Measurements from ENCODE around the gene OR52E5. TPM values are rescaled to one million over a fixed set of nuclear protein-coding genes. Genes with fewer than 3 reads are reported as not detected.

OR52E5 gene
- not detected for total RNA-seq
- polyA plus RNA-seq = not detected

DNA sequence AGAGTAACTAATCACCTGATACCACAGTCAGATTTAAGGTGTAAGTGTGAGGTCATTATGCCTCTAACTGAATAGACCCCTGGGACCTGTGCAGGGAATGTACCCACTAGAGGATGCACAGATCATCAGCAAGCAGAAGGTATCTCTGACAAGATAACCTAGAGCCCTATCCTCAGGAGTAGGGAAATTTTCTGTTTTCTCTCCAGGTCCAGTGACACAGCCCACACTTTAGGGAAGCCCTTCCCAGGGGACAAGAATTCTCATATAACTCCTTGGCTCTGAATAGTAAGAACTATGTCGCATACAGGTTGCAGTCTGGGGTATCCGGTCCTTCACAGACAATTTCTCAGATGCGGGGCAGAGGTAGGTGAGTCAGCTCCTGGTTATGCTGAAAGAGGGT lies at the start of gene OR52E5:
OR52E5 (plus strand) TSS at position 301 of the 400 bp plus-strand sequence. CDS start 7,569 bp downstream, outside the sequence.
- no peak for DNase-seq
- Mint-ChIP-seq H3K4me1 (no peaks in the 10 kb centered on the region), H3K27me3 (peaks cover 0 to 7% of the 10 kb centered on the region in 2 donors), H3K36me3 (no peaks in the 10 kb centered on the region), H3K27ac (no peak within 1 kb of the TSS), H3K4me3 (no peak within 1 kb of the TSS), H3K9me3 (no peaks in the 10 kb centered on the region)
- Histone ChIP-seq H3K4me3 (ENCODE audit: low read length in 2 of 2) (no peak within 1 kb of the TSS), H3K27ac (ENCODE audit: low read depth, low read length) (no peak within 1 kb of the TSS), H3K36me3 (ENCODE audit: insufficient read depth, low read length) (no peaks in the 10 kb centered on the region), H3K4me1 (ENCODE audit: insufficient read depth, low read length) (no peaks in the 10 kb centered on the region), H3K27me3 (ENCODE audit: insufficient read depth, low read length) (no peaks in the 10 kb centered on the region), H3K9me3 (ENCODE audit: control insufficient read depth in 1 of 2, low read length in 2 of 2) (no peaks in the 10 kb centered on the region)
- POLR2A ChIA-PET (ENCODE audit: partially characterized antibody) = no interaction called here
- intact Hi-C loops (cut with micrococcal nuclease) = loop anchor here (10.0 kb wide), 2 partner anchors 288 to 418 kb away; no protein-coding TSS in a partner anchor
- CTCF ChIA-PET (ENCODE audit: partially characterized antibody) = no interaction called here

DNA sequence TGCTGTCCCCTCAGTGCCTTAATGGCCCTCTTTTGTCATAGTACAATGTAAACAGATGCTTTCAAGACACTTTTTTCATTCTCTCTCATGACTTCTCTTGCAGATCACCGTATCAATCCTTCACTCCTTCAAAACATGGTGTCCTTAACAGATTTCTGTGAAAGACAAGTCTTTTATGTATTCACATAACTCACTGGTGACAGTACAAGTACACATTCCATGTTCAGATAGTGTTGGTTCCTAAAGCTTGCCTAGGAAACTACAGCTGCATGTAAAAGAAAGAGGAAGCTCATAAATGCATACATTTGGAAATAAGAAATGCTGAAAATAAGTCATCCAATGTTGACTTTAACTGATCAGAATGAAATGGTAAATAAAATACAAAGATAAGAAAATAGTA lies 46.3 kb upstream of the OR52E5 start:
- H3K36me3 ChIP-seq (ENCODE audit: insufficient read depth, low read length) = no peaks in the 10 kb centered on the region
- H3K27me3 ChIP-seq (ENCODE audit: insufficient read depth, low read length) = peaks cover 3% of the 10 kb centered on the region
- H3K9me3 Mint-ChIP-seq = peaks cover 0 to 5% (median 0%) of the 10 kb centered on the region in 8 donors
- ChIA-PET CTCF (ENCODE audit: partially characterized antibody) (no interaction called here), POLR2A (ENCODE audit: partially characterized antibody) (no interaction called here)
- H3K4me1 ChIP-seq (ENCODE audit: insufficient read depth, low read length) = no peaks in the 10 kb centered on the region
- no peak for DNase-seq
- H3K27ac ChIP-seq (ENCODE audit: low read depth, low read length) = no peak overlapping the region
- no peak overlapping the region for H3K4me3 ChIP-seq (ENCODE audit: low read length in 2 of 2)
- no peaks in the 10 kb centered on the region for H3K36me3 Mint-ChIP-seq
- H3K27me3 Mint-ChIP-seq = peaks cover 2 to 3% of the 10 kb centered on the region in 2 donors
- no peaks in the 10 kb centered on the region for H3K9me3 ChIP-seq (ENCODE audit: control insufficient read depth in 1 of 2, low read length in 2 of 2)
- intact Hi-C loops (cut with micrococcal nuclease) = no loop called here
- no peak overlapping the region for H3K27ac Mint-ChIP-seq
- H3K4me3 Mint-ChIP-seq = no peak overlapping the region
- H3K4me1 Mint-ChIP-seq = no peaks in the 10 kb centered on the region

GRCh38 chr11:5847711-5848110 lies 45.3 kb upstream of the OR52E5 start:
- intact Hi-C loops (cut with micrococcal nuclease) = no loop called here
- Mint-ChIP-seq H3K4me3 (no peak overlapping the region), H3K9me3 (peaks cover 0 to 7% (median 0%) of the 10 kb centered on the region in 8 donors), H3K4me1 (no peaks in the 10 kb centered on the region), H3K36me3 (no peaks in the 10 kb centered on the region), H3K27me3 (peaks cover 1 to 2% of the 10 kb centered on the region in 2 donors), H3K27ac (no peak overlapping the region)
- Histone ChIP-seq H3K9me3 (ENCODE audit: control insufficient read depth in 1 of 2, low read length in 2 of 2) (no peaks in the 10 kb centered on the region), H3K27me3 (ENCODE audit: insufficient read depth, low read length) (peaks cover 3% of the 10 kb centered on the region), H3K4me1 (ENCODE audit: insufficient read depth, low read length) (no peaks in the 10 kb centered on the region), H3K4me3 (ENCODE audit: low read length in 2 of 2) (no peak overlapping the region), H3K27ac (ENCODE audit: low read depth, low read length) (no peak overlapping the region), H3K36me3 (ENCODE audit: insufficient read depth, low read length) (no peaks in the 10 kb centered on the region)
- ChIA-PET POLR2A (ENCODE audit: partially characterized antibody) (no interaction called here), CTCF (ENCODE audit: partially characterized antibody) (interaction anchor here (1.0 kb wide), 1 partner anchor 43 kb away, joined by 3 read pairs; no protein-coding TSS in a partner anchor)
- no peak for DNase-seq

DNA sequence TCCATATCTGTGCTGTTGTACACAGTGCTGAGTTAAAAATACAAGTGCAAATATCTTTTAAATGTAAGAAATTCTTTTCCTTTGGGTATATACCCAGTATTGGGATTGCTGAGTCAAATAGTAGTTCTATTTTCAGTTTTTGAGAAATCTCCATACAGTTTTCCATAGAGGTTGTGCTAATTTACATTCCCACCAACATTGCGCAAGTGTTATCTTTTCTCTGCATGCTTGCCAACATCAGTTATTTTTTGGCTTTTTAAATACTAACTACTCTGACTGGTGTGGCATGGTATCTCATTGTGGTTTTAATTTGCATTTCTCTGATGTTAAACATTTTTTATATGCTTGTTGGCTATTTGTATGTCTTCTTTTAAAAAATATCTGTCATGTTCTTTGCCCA lies 42.0 kb upstream of the OR52E5 start:
- Histone ChIP-seq H3K27me3 (ENCODE audit: insufficient read depth, low read length) (no peaks in the 10 kb centered on the region), H3K27ac (ENCODE audit: low read depth, low read length) (no peak overlapping the region), H3K36me3 (ENCODE audit: insufficient read depth, low read length) (no peaks in the 10 kb centered on the region), H3K4me1 (ENCODE audit: insufficient read depth, low read length) (no peaks in the 10 kb centered on the region), H3K9me3 (ENCODE audit: control insufficient read depth in 1 of 2, low read length in 2 of 2) (no peaks in the 10 kb centered on the region), H3K4me3 (ENCODE audit: low read length in 2 of 2) (no peak overlapping the region)
- Mint-ChIP-seq H3K27ac (no peak overlapping the region), H3K36me3 (no peaks in the 10 kb centered on the region), H3K4me1 (no peaks in the 10 kb centered on the region), H3K4me3 (no peak overlapping the region), H3K27me3 (peaks cover 2 to 9% of the 10 kb centered on the region in 2 donors), H3K9me3 (peaks cover 0 to 14% (median 6%) of the 10 kb centered on the region in 8 donors)
- intact Hi-C loops (cut with micrococcal nuclease) = no loop called here
- POLR2A ChIA-PET (ENCODE audit: partially characterized antibody) = no interaction called here
- DNase-seq = no peak
- CTCF ChIA-PET (ENCODE audit: partially characterized antibody) = no interaction called here

- DNase-seq = no peak
- Histone ChIP-seq H3K36me3 (ENCODE audit: insufficient read depth, low read length) (no peaks in the 10 kb centered on the region), H3K4me3 (ENCODE audit: low read length in 2 of 2) (no peak within 1 kb of the TSS), H3K27ac (ENCODE audit: low read depth, low read length) (no peak within 1 kb of the TSS), H3K4me1 (ENCODE audit: insufficient read depth, low read length) (no peaks in the 10 kb centered on the region), H3K9me3 (ENCODE audit: control insufficient read depth in 1 of 2, low read length in 2 of 2) (no peaks in the 10 kb centered on the region), H3K27me3 (ENCODE audit: insufficient read depth, low read length) (no peaks in the 10 kb centered on the region)
- Mint-ChIP-seq H3K9me3 (peaks cover 0 to 11% (median 5%) of the 10 kb centered on the region in 8 donors), H3K4me1 (no peaks in the 10 kb centered on the region), H3K27ac (no peak within 1 kb of the TSS), H3K36me3 (no peaks in the 10 kb centered on the region), H3K27me3 (peaks cover 5 to 14% of the 10 kb centered on the region in 2 donors), H3K4me3 (no peak within 1 kb of the TSS)
- ChIA-PET POLR2A (ENCODE audit: partially characterized antibody) (no interaction called here), CTCF (ENCODE audit: partially characterized antibody) (no interaction called here)
- intact Hi-C loops (cut with micrococcal nuclease) = no loop called here
These were observed 35.4 kb upstream of the OR52E5 start, which contains the start of gene OR52E8 for GRCh38 chr11:5857590-5857989. TSS of gene OR52E8 (minus strand) at chr11:5857690. CDS start at chr11:5857690, 0 bp downstream.

DNA sequence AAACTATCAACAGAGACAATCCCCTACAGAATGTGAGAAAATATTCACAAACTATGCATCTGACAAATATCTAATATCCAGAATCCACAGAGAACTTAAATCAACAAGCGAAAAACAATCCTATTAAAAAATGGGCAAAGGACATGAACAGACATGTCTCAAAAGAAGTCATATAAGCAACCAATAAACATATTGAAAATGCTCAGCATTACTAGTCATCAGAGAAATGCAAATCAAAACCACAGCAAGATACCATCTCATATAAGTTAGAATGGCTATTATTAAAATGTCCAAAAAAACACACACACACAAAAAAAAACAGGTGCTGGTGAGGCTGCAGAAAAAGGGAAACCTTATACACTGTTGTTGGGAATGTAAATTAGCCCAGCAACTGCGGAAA lies 27.2 kb upstream of the OR52E5 start:
- Histone ChIP-seq H3K4me1 (ENCODE audit: insufficient read depth, low read length) (no peaks in the 10 kb centered on the region), H3K4me3 (ENCODE audit: low read length in 2 of 2) (no peak overlapping the region), H3K27ac (ENCODE audit: low read depth, low read length) (no peak overlapping the region), H3K27me3 (ENCODE audit: insufficient read depth, low read length) (no peaks in the 10 kb centered on the region), H3K9me3 (ENCODE audit: control insufficient read depth in 1 of 2, low read length in 2 of 2) (no peaks in the 10 kb centered on the region), H3K36me3 (ENCODE audit: insufficient read depth, low read length) (no peaks in the 10 kb centered on the region)
- no peak for DNase-seq
- POLR2A ChIA-PET (ENCODE audit: partially characterized antibody) = no interaction called here
- CTCF ChIA-PET (ENCODE audit: partially characterized antibody) = no interaction called here
- H3K4me3 Mint-ChIP-seq = no peak overlapping the region
- peaks cover 7 to 11% of the 10 kb centered on the region in 2 donors for H3K27me3 Mint-ChIP-seq
- H3K9me3 Mint-ChIP-seq = peaks cover 0 to 10% (median 5%) of the 10 kb centered on the region in 8 donors
- no peaks in the 10 kb centered on the region for H3K4me1 Mint-ChIP-seq
- H3K27ac Mint-ChIP-seq = no peak overlapping the region
- intact Hi-C loops (cut with micrococcal nuclease) = no loop called here
- H3K36me3 Mint-ChIP-seq = peaks cover 0 to 1% of the 10 kb centered on the region in 2 donors

GRCh38 chr11:5878564-5878963 lies 14.4 kb upstream of the OR52E5 start:
- H3K4me3 ChIP-seq (ENCODE audit: low read length in 2 of 2) = no peak overlapping the region
- no peaks in the 10 kb centered on the region for H3K36me3 Mint-ChIP-seq
- H3K4me1 ChIP-seq (ENCODE audit: insufficient read depth, low read length) = no peaks in the 10 kb centered on the region
- no peak for DNase-seq
- no peaks in the 10 kb centered on the region for H3K9me3 ChIP-seq (ENCODE audit: control insufficient read depth in 1 of 2, low read length in 2 of 2)
- POLR2A ChIA-PET (ENCODE audit: partially characterized antibody) = no interaction called here
- intact Hi-C loops (cut with micrococcal nuclease) = no loop called here
- H3K27me3 ChIP-seq (ENCODE audit: insufficient read depth, low read length) = no peaks in the 10 kb centered on the region
- H3K36me3 ChIP-seq (ENCODE audit: insufficient read depth, low read length) = no peaks in the 10 kb centered on the region
- CTCF ChIA-PET (ENCODE audit: partially characterized antibody) = no interaction called here
- peaks cover 1 to 7% of the 10 kb centered on the region in 2 donors for H3K27me3 Mint-ChIP-seq
- H3K4me3 Mint-ChIP-seq = no peak overlapping the region
- no peak overlapping the region for H3K27ac ChIP-seq (ENCODE audit: low read depth, low read length)
- H3K4me1 Mint-ChIP-seq = no peaks in the 10 kb centered on the region
- peaks cover 0 to 4% (median 1%) of the 10 kb centered on the region in 8 donors for H3K9me3 Mint-ChIP-seq
- H3K27ac Mint-ChIP-seq = no peak overlapping the region

GRCh38 chr11:5880329-5880728 lies 12.7 kb upstream of the OR52E5 start, which contains the start of gene OR52E4:
TSS of gene OR52E4 (plus strand) at chr11:5880629. CDS start at chr11:5884293, 3,664 bp downstream.
- Histone ChIP-seq H3K9me3 (ENCODE audit: control insufficient read depth in 1 of 2, low read length in 2 of 2) (no peaks in the 10 kb centered on the region), H3K4me1 (ENCODE audit: insufficient read depth, low read length) (no peaks in the 10 kb centered on the region), H3K27me3 (ENCODE audit: insufficient read depth, low read length) (no peaks in the 10 kb centered on the region), H3K4me3 (ENCODE audit: low read length in 2 of 2) (no peak within 1 kb of the TSS), H3K36me3 (ENCODE audit: insufficient read depth, low read length) (no peaks in the 10 kb centered on the region), H3K27ac (ENCODE audit: low read depth, low read length) (no peak within 1 kb of the TSS)
- no peaks in the 10 kb centered on the region for H3K4me1 Mint-ChIP-seq
- no peak within 1 kb of the TSS for H3K27ac Mint-ChIP-seq
- H3K9me3 Mint-ChIP-seq = peaks cover 0 to 2% (median 0%) of the 10 kb centered on the region in 8 donors
- intact Hi-C loops (cut with micrococcal nuclease) = no loop called here
- no peak within 1 kb of the TSS for H3K4me3 Mint-ChIP-seq
- no peaks in the 10 kb centered on the region for H3K36me3 Mint-ChIP-seq
- H3K27me3 Mint-ChIP-seq = peaks cover 0 to 3% of the 10 kb centered on the region in 2 donors
- ChIA-PET CTCF (ENCODE audit: partially characterized antibody) (no interaction called here), POLR2A (ENCODE audit: partially characterized antibody) (no interaction called here)
- DNase-seq = no peak
